Measurements from ENCODE around the gene SLFN11. TPM values are rescaled to one million over a fixed set of nuclear protein-coding genes. Genes with fewer than 3 reads are reported as not detected.

Gene SLFN11
- total and polyA plus RNA-seq, 2 of the 4 experiments (the other 2 are of a cell fraction): 29.9 to 144 TPM

DNA sequence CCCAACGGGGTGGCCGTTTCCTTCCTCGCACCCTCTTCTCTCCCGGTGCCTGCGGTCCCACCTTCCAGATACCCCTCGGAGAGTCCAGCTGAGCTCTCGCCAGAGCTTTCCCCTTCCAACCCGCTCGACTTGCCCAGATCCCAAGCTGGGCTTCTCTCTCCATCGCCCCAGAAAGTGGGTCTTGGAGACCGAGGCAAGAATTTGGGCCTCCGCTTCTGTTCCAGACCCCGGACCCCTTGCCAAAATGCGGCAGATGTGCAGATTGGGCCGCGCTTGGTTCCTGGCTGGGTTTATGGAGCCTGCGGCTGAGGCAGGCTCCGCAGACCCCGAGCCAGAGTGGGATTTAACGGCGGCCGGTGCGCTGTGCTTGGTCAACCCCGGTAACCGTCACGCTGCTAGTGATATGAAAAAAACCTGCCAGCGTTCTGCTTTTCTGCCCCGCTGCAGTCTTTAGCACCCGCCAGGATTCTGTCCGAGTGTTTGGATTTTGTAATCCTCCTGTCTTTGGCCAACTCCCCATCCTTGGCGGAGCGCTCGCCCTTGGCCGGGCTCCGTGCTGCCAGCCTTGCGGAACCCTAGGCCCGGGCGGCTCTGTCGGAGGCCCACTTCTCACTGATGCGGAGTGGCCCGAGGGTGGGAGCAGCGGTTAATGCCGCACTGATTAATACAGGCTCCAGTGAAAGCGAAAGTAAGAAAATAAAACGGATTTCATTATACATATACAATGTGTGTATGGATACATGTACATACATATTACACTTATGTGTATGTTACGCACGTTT lies 754 bp upstream of the SLFN11 start:
- dilution Hi-C loops (cut with HindIII; ENCODE audit: low sequenced_read_pairs, unreplicated experiment) (no loop called here), in situ Hi-C loops (cut with MboI; ENCODE audit: low sequenced_read_pairs) (loop anchor here (25.0 kb wide), 1 partner anchor 363 kb away; the partner anchor contains the start of gene RASL10B), intact Hi-C loops (cut with micrococcal nuclease) (loop anchor here (1.0 to 5.0 kb wide), 4 partner anchors 58 to 1112 kb away; partner anchors contain the start of genes SLFN12 and SLFN5)
- peak overlapping the region; percentile 88 for H3K4me2 ChIP-seq (ENCODE audit: low read depth, low read length)
- no peaks in the 10 kb centered on the region for H3K27me3 ChIP-seq (ENCODE audit: control insufficient read depth, insufficient read depth, low read length)
- DNase-seq (peak; percentile 55), ATAC-seq (ENCODE audit: low read depth) (peak; percentile 65)
- H2AFZ ChIP-seq (replicated peaks; ENCODE audit: low read length, poor library complexity): peak overlapping the region; percentile 96
- H4K5ac ChIP-seq (ENCODE audit: low read depth, low read length): peak overlapping the region; percentile 58
- H3K4ac ChIP-seq (ENCODE audit: low read depth, low read length): peak overlapping the region; percentile 89
- peak overlapping the region; percentile 78 for H3K14ac ChIP-seq (replicated peaks; ENCODE audit: low read depth, low read length)
- peak overlapping the region; percentile 69 for H3K23ac ChIP-seq (ENCODE audit: low read depth, low read length)
- H3K36me3 ChIP-seq (ENCODE audit: control insufficient read depth, insufficient read depth, low read length): peaks cover 2% of the 10 kb centered on the region
- no peaks in the 10 kb centered on the region for H3K4me1 ChIP-seq (ENCODE audit: control insufficient read depth, insufficient read depth, low read length)
- H2BK15ac ChIP-seq (ENCODE audit: low read depth, low read length): peak overlapping the region; percentile 39; the same call in 1 of the 3 replicates
- H3K18ac ChIP-seq (ENCODE audit: low read depth, low read length): peak overlapping the region; percentile 70
- H4K91ac ChIP-seq (ENCODE audit: insufficient read depth, low read depth, low read length): peak overlapping the region; percentile 88
- H4K8ac ChIP-seq (ENCODE audit: low read depth in 2 of 2, low read length in 2 of 2): peak overlapping the region; percentile 66 to 89
- no peaks in the 10 kb centered on the region for H4K20me1 ChIP-seq (ENCODE audit: insufficient read depth, low read length)
- WGBS, 2 experiments (ENCODE audit: extremely low coverage in 2 of 2, insufficient read length in 1 of 2): 0% methylated on average over 14 of the region's 47 CpGs; no CpG with 5 or more reads in 1 of the 2 experiments
- peak overlapping the region; percentile 78 for H2AK9ac ChIP-seq (replicated peaks; ENCODE audit: low read depth, low read length, poor library complexity)
- 0 out of 2 replicates have a peak, but pooled peaks cover 2% of the 10 kb centered on the region for H3K9me1 ChIP-seq (ENCODE audit: insufficient read depth, low read length)
- 0 out of 2 replicates have a peak overlapping the region, but pooled peaks have one; percentile 2 for H2BK20ac ChIP-seq (ENCODE audit: low read depth, low read length)
- H2BK5ac ChIP-seq (ENCODE audit: low read depth, low read length, poor library complexity, severe bottlenecking): peak overlapping the region; percentile 75
- peak overlapping the region; percentile 81 for H3K9ac ChIP-seq (ENCODE audit: low read depth, low read length)
- peak overlapping the region; percentile 48 for H2BK120ac ChIP-seq (ENCODE audit: low read depth, low read length)
- BruUV-seq (replicated peaks): TSS peak; percentile 78
- ChIA-PET CTCF (no interaction called here), POLR2A (ENCODE audit: unreplicated experiment) (no interaction called here)
- peak overlapping the region; percentile 82 for H3K4me3 ChIP-seq (ENCODE audit: insufficient read depth, low read depth, low read length)
- H3K79me1 ChIP-seq (ENCODE audit: low read depth in 1 of 2, low read length in 2 of 2): peaks cover 1 to 7% of the 10 kb centered on the region in 2 experiments; a peak in 2 of 4 replicates
- H3K27ac ChIP-seq (ENCODE audit: insufficient read depth, low read length): peak overlapping the region; percentile 91
- H3K56ac ChIP-seq (ENCODE audit: extremely low read depth, insufficient read depth, low read length): peak overlapping the region; percentile 83
- no peaks in the 10 kb centered on the region for H3K9me3 ChIP-seq (ENCODE audit: control insufficient read depth, insufficient read depth, low read length)
- H2AK5ac ChIP-seq (ENCODE audit: low read depth, low read length): peak overlapping the region; percentile 20
- TF ChIP-seq RAD21 (IDR thresholded peaks at IDR 0.05; ENCODE audit: low read length) (no peak), MAZ (IDR thresholded peaks at IDR 0.05; ENCODE audit: borderline replicate concordance, low read depth, low read length) (0 out of 2 replicates have a peak, but pooled peaks have one; percentile 4), RFX5 (IDR thresholded peaks at IDR 0.05; ENCODE audit: low read depth, low read length) (no peak)

Measured in IMR-90 (cell line).